Stimulated activated CD4-positive, alpha-beta T cell treated with anti-CD3 and anti-CD28 coated beads, Interleukin-2, amount 100 ng/mL, for 4 hours (primary cell): ENCODE data around the gene NUDT17.

Experiments used
- DNase-seq: peaks from one replicate; pipeline ENCODE4 v3.0.0-alpha.2; 2020; ENCODE audit warnings: low read depth

Gene NUDT17

GRCh38 chr1:145891587-145892485 is 46.4 kb downstream of the NUDT17 start:
- peak; percentile 6 for DNase-seq

GRCh38 chr1:145892486-145893087 is 47.2 kb downstream of the NUDT17 start:
- DNase-seq, result no peak

- no peak for DNase-seq
Measured at GRCh38 chr1:145893306-145894055, 48.1 kb downstream of the NUDT17 start.

- DNase-seq, result no peak
Measured at GRCh38 chr1:145895471-145895870, 50.0 kb downstream of the NUDT17 start.

- DNase-seq, result no peak
Measured at GRCh38 chr1:145897969-145898368, 52.5 kb downstream of the NUDT17 start.
